Islet of Langerhans (tissue), 1 donor: ENCODE results near the gene ARHGAP45.
"Not testable (repeated sequence)": the region's sequence is repeated elsewhere in the genome, so short reads cannot be mapped to it uniquely, and the experiment has no call there.

ENCODE experiments used
- FAIRE-seq: peaks from one replicate; lab custom pipeline; 2011; peaks lifted over from hg19 to GRCh38; lab: Jason Lieb, UNC

ARHGAP45 gene

GRCh38 chr19:1066748-1067340, at the start of gene ARHGAP45:
Gene ARHGAP45, plus strand, starts transcription at chr19:1067167. Its CDS starts 239 bp downstream, at chr19:1067406.
- no peak for FAIRE-seq

- no peak for FAIRE-seq
Measured at GRCh38 chr19:1017906-1018305, 49.1 kb upstream of the ARHGAP45 start.

GRCh38 chr19:1018393-1018792, 48.6 kb upstream of the ARHGAP45 start:
- no peak for FAIRE-seq

GRCh38 chr19:1018932-1019615, 47.9 kb upstream of the ARHGAP45 start:
- no peak for FAIRE-seq

GRCh38 chr19:1019616-1019961, 47.4 kb upstream of the ARHGAP45 start:
- FAIRE-seq: no peak

- FAIRE-seq: no peak
Measured at GRCh38 chr19:1019980-1020867, 46.7 kb upstream of the ARHGAP45 start.

- FAIRE-seq: no peak
Measured at GRCh38 chr19:1020868-1021425, 46.0 kb upstream of the ARHGAP45 start, which contains the start of gene TMEM259. Gene TMEM259, minus strand, starts transcription at chr19:1021123. Its CDS starts 127 bp downstream, at chr19:1020996.

GRCh38 chr19:1023883-1024188, 43.1 kb upstream of the ARHGAP45 start:
- FAIRE-seq: not testable (repeated sequence)

GRCh38 chr19:1025080-1025479, 41.9 kb upstream of the ARHGAP45 start:
- FAIRE-seq: not testable (repeated sequence)

GRCh38 chr19:1025960-1026782, 40.8 kb upstream of the ARHGAP45 start, which contains the start of gene CNN2:
Gene CNN2, plus strand, starts transcription at chr19:1026608. Its CDS starts 54 bp downstream, at chr19:1026662.
- no peak for FAIRE-seq

GRCh38 chr19:1026783-1027649, 40.0 kb upstream of the ARHGAP45 start:
- FAIRE-seq: no peak

GRCh38 chr19:1027650-1028061, 39.3 kb upstream of the ARHGAP45 start:
- no peak for FAIRE-seq

- no peak for FAIRE-seq
Measured at GRCh38 chr19:1028062-1028926, 38.7 kb upstream of the ARHGAP45 start.

GRCh38 chr19:1032264-1032867, 34.6 kb upstream of the ARHGAP45 start:
- FAIRE-seq: no peak

- no peak for FAIRE-seq
Measured at GRCh38 chr19:1035998-1036621, 30.9 kb upstream of the ARHGAP45 start.

- no peak for FAIRE-seq
Measured at GRCh38 chr19:1037621-1038064, 29.3 kb upstream of the ARHGAP45 start.

- FAIRE-seq: no peak
Measured at GRCh38 chr19:1038978-1039645, 27.9 kb upstream of the ARHGAP45 start.
